IPS DF 6.9 (cell line): Measurements from ENCODE around the gene SAP25.

Source experiments
- DNase-seq: peaks from one replicate; pipeline ENCODE4 v3.0.0-alpha.2; 2013; ENCODE audit warnings: low read depth, low spot score
- H3K27ac ChIP-seq: one replicate; pipeline ENCODE4 v1.5.1; 2013; ENCODE audit warnings: low read length, control low read depth
- H3K27me3 ChIP-seq: 2 replicates; pipeline ENCODE4 v1.6.1; 2013; ENCODE audit warnings: mild to moderate bottlenecking, low read length; ENCODE audit not compliant: control insufficient read depth, insufficient read depth
- H3K36me3 ChIP-seq: 2 replicates; pipeline ENCODE4 v1.6.1; 2013; ENCODE audit warnings: low read length; ENCODE audit not compliant: control insufficient read depth, insufficient read depth
- H3K4me1 ChIP-seq: 2 replicates; pipeline ENCODE4 v1.6.1; 2013; ENCODE audit warnings: low read length; ENCODE audit not compliant: control insufficient read depth, insufficient read depth
- H3K4me3 ChIP-seq: 2 replicates; pipeline ENCODE4 v1.5.1; 2013; ENCODE audit warnings: mild to moderate bottlenecking, low read length
- H3K9me3 ChIP-seq: 2 replicates; pipeline ENCODE4 v1.6.1; 2013; ENCODE audit warnings: low read length, inconsistent platforms; ENCODE audit not compliant: control insufficient read depth, insufficient read depth
- WGBS: extraction: QIAGEN DNeasy Blood & Tissue Kit; methylation state at CpG from one replicate; pipeline ENCODE4 v1.1.7; 2013; ENCODE audit warnings: mixed read lengths, missing lambda C conversion rate; ENCODE audit not compliant: insufficient read length, insufficient coverage; 5-methylcytosine and 5-hydroxymethylcytosine counted together

Gene SAP25

GRCh38 chr7:100575206-100575631 is 1.5 kb upstream of the SAP25 start:
- H3K27me3 ChIP-seq = no peaks in the 10 kb centered on the region
- no peaks in the 10 kb centered on the region for H3K9me3 ChIP-seq
- H3K27ac ChIP-seq = no peak overlapping the region
- H3K36me3 ChIP-seq = peaks cover 37% of the 10 kb centered on the region
- DNase-seq = no peak
- H3K4me1 ChIP-seq = peaks cover 15% of the 10 kb centered on the region
- no peak overlapping the region for H3K4me3 ChIP-seq
- no CpG with 5 or more reads among the region's 14 CpGs for WGBS

GRCh38 chr7:100574362-100575205 is 884 bp upstream of the SAP25 start:
- Histone ChIP-seq H3K4me3 (no peak overlapping the region), H3K4me1 (peaks cover 17% of the 10 kb centered on the region), H3K27me3 (no peaks in the 10 kb centered on the region), H3K36me3 (peaks cover 30% of the 10 kb centered on the region), H3K27ac (no peak overlapping the region), H3K9me3 (no peaks in the 10 kb centered on the region)
- DNase-seq = no peak
- WGBS = no CpG with 5 or more reads among the region's 44 CpGs

- Histone ChIP-seq H3K27me3 (no peaks in the 10 kb centered on the region), H3K4me1 (peaks cover 19% of the 10 kb centered on the region)
Observed at GRCh38 chr7:100572949-100573675, 588 bp downstream of the SAP25 start.

GRCh38 chr7:100572281-100572948 is 1.3 kb downstream of the SAP25 start:
- no peaks in the 10 kb centered on the region for H3K9me3 ChIP-seq
- peaks cover 24% of the 10 kb centered on the region for H3K4me1 ChIP-seq
- peaks cover 16% of the 10 kb centered on the region for H3K36me3 ChIP-seq
- no peak overlapping the region for H3K4me3 ChIP-seq
- H3K27ac ChIP-seq = no peak overlapping the region
- DNase-seq = no peak
- WGBS = no CpG with 5 or more reads among the region's 20 CpGs
- no peaks in the 10 kb centered on the region for H3K27me3 ChIP-seq

More at GRCh38 chr7:100572949-100573675, 588 bp downstream of the SAP25 start:
- no peak for DNase-seq
- Histone ChIP-seq H3K27ac (no peak overlapping the region), H3K9me3 (no peaks in the 10 kb centered on the region), H3K4me3 (no peak overlapping the region), H3K36me3 (peaks cover 23% of the 10 kb centered on the region)
- no CpG with 5 or more reads among the region's 30 CpGs for WGBS

GRCh38 chr7:100571829-100572116 is 1.9 kb downstream of the SAP25 start:
- Histone ChIP-seq H3K27ac (no peak overlapping the region), H3K4me1 (peaks cover 25% of the 10 kb centered on the region), H3K36me3 (peaks cover 15% of the 10 kb centered on the region), H3K4me3 (no peak overlapping the region), H3K27me3 (no peaks in the 10 kb centered on the region), H3K9me3 (no peaks in the 10 kb centered on the region)
- no peak for DNase-seq
- WGBS = no CpG with 5 or more reads among the region's 2 CpGs

- no CpG with 5 or more reads among the region's 26 CpGs for WGBS
- peaks cover 11% of the 10 kb centered on the region for H3K36me3 ChIP-seq
- no peaks in the 10 kb centered on the region for H3K27me3 ChIP-seq
- no peak overlapping the region for H3K4me3 ChIP-seq
- peaks cover 25% of the 10 kb centered on the region for H3K4me1 ChIP-seq
- H3K27ac ChIP-seq = no peak overlapping the region
- no peaks in the 10 kb centered on the region for H3K9me3 ChIP-seq
- no peak for DNase-seq
Observed at GRCh38 chr7:100570954-100571828, 2.5 kb downstream of the SAP25 start.

- WGBS = no CpG with 5 or more reads among the region's 36 CpGs
- Histone ChIP-seq H3K36me3 (peaks cover 2% of the 10 kb centered on the region; the same call in 1 of the 2 replicates), H3K27ac (no peak overlapping the region), H3K27me3 (no peaks in the 10 kb centered on the region), H3K4me1 (peaks cover 24% of the 10 kb centered on the region), H3K9me3 (no peaks in the 10 kb centered on the region), H3K4me3 (peak overlapping the region; percentile 48; the same call in 1 of the 2 replicates)
- peak; percentile 70 for DNase-seq
Observed at GRCh38 chr7:100568896-100569844, 4.5 kb downstream of the SAP25 start.

GRCh38 chr7:100568176-100568895 is 5.4 kb downstream of the SAP25 start:
- Histone ChIP-seq H3K36me3 (no peaks in the 10 kb centered on the region), H3K9me3 (no peaks in the 10 kb centered on the region), H3K4me3 (no peak overlapping the region), H3K27me3 (no peaks in the 10 kb centered on the region), H3K27ac (no peak overlapping the region), H3K4me1 (peaks cover 26% of the 10 kb centered on the region)
- DNase-seq = no peak
- no CpG with 5 or more reads among the region's 11 CpGs for WGBS

GRCh38 chr7:100567751-100568175 is 5.9 kb downstream of the SAP25 start:
- no CpG with 5 or more reads among the region's 3 CpGs for WGBS
- Histone ChIP-seq H3K4me1 (peaks cover 26% of the 10 kb centered on the region), H3K27me3 (no peaks in the 10 kb centered on the region), H3K4me3 (no peak overlapping the region), H3K36me3 (no peaks in the 10 kb centered on the region), H3K27ac (no peak overlapping the region), H3K9me3 (no peaks in the 10 kb centered on the region)
- DNase-seq = no peak
